HG03469 (cell line): ENCODE measurements around the gene CD8B.

Experiments used
- ATAC-seq: cut with Tn5 transposase; IDR thresholded peaks from one replicate; pipeline ENCODE4 v1.9.1; 2021; ENCODE audit warnings: mild to moderate bottlenecking, moderate library complexity, moderate number of reproducible peaks; ENCODE audit not compliant: unreplicated experiment

CD8B gene

DNA sequence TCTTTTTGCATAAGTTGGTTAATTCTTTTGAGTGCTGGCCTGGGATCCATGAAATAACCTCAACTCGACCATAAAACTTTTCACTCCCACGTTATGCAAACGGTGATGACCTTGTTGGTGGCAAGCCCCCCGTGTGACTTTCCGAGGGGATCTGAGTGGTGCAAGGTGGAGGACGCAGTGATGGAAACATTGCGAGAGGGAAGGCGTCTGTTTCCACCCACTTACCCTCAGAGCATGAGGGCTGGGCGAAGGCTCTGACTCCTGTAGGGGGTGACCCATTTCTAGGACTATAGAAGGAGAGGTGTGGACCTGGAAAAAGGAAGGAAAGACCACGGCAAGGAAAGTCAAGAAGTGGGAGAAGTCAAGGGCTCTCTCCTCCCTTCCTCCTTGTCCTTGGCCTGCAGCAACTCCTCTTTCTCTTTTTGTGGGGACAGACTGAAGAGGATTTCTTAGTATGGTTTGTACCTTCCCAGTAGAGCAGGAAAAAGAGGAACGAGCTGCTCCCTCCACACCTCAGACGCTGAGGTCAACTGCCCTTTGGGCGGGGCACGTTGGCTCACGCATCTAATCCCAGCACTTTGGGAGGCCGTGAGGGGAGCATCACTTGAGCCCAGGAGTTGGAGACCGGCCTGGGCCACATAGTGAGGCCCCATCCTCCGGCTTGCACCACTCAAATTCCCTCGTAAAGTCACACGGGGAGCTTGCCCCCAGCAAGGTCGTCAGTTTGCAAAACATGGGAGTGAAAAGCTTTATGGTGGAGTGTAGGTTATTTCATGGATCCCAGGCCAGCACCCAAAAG lies 55.4 kb downstream of the CD8B start:
- ATAC-seq: no peak

DNA sequence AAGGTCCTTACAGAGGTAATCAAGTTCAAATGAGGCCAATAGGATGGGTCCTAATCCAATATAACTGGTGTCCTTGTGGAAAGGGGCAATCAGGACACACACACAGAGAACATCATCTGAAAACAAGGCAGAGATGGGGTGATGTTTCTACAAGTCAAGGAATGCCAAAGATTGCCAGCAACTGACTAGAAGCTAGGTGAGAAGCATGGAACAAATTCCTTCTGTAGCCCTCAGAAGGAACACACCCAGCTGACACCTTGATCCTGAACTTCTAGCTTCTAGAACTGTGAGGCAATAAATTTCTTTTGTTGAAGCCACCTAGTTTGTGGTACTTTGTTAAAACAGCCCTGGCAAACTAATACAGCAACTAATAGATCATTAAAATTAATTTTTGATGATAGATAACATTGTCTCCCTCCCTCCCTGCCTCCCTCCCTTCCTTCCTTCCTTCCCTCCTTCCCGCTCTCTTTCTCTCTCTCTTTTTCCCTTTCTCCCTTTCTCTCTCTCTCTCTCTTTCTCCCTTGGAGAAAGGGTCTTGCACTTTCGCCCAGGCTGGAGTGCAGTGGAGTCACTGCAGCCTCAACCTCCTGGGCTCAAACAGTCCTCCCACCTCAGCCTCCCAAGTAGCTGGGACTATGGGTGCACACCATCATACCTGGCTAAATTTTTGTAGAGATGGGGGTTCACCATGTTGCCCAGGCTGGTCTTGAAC lies 60.7 kb downstream of the CD8B start:
- no peak for ATAC-seq

DNA sequence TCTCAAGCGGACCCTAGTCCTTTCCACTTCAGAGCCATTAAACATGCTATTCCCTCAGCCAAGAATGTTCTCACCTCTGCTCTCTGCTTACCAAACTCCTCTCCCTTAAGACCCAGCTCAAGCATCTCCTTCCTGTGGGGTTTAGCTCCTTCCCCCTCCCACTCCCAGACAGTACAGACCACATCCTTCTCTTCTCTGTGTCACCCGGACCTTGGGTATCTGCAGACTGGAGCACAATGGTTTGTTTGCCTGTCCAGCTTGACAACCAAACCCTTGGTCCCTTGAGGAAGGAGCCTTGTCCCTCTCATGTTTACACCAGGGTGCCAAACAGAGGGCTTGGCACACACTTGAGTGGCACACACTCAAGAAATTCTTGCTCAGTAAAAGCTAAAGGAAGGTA lies 66.8 kb downstream of the CD8B start:
- ATAC-seq: no peak

DNA sequence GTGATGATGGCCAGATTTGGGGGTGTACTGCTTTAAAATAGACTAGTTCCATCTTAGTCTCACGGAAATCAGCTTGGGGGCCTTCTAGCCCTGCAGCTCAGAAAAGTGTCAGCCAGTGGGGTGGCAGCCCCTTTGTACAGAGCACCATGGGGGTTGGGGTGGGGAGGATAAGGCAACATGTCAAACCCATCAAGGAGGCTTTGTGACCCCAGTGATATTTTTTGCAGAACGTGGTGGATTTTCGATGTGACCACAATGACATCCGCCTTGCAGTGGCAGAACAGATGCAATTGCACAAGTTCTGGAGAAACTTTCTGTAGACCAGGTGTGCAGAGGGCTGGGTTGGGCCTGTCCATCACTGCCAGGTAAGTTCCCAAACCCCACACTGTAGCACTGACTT lies 67.9 kb downstream of the CD8B start:
- no peak for ATAC-seq

DNA sequence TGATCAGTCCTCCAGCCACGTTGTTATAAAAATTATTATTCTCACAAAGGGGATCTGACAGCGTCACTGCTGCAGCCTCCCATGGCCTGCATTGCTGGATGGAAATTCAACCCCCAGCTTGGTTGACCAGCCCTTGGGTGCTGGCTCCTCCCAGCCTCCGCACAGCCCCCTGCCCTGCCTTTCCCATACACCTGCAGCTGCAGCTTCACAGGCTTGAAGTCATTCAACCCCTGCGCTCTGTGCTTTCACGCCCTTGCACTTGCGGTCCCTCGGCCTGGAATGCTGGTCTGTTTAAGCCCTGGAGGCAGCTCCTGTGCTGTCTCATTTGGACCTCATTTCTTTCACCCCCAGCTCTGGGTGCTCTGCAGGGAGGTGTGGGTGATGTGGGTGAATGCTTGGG lies 70.1 kb downstream of the CD8B start:
- no peak for ATAC-seq

DNA sequence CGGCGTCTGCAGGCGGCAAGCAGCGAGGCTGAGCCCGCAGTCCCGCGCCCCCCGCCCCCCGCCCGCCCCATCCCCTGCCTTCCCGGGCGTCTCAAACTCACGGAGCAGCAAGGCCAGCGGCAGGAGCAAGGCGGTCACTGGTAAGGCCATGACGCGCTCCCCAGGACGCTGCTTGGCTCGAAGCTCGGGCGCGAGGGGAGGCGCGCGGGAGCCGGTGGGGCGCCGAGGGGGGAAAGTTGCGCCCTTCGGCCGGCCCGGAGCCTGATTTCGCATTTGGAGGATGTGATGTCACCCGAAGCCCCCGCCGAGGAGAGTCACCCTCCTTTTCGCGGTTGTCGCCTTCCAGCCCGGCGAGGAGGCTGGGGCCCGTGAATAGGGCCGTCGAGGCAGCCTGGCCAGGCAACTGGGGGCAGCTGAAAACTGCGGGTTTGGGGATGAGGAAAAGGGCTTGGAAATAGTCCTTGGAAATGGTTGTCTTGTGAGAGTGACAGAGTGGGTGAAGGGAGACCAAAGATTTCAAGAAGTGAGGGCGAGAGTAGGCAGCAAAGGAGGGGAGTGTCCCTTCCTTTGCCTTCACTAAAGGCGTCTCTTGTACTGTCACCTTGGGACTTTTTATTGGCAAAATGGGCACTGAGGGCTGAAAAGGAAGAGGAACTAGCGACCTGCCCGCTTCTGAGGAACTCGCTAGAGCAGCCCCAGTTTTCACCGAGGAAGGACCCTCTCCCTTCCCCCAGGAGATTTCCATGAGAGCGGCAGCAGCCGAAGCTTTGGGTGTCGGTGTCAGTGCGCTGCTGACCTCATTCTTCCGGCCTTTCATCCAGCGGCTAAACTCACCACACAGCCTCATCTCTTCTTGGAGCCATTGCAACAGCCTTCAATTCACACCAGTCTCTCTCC lies 70.8 kb downstream of the CD8B start, which contains the start of gene CD8A:
Gene CD8A (minus strand): TSS at position 238 of the 897 bp plus-strand sequence. CDS start 88 bp downstream, at position 150.
- ATAC-seq: no peak

DNA sequence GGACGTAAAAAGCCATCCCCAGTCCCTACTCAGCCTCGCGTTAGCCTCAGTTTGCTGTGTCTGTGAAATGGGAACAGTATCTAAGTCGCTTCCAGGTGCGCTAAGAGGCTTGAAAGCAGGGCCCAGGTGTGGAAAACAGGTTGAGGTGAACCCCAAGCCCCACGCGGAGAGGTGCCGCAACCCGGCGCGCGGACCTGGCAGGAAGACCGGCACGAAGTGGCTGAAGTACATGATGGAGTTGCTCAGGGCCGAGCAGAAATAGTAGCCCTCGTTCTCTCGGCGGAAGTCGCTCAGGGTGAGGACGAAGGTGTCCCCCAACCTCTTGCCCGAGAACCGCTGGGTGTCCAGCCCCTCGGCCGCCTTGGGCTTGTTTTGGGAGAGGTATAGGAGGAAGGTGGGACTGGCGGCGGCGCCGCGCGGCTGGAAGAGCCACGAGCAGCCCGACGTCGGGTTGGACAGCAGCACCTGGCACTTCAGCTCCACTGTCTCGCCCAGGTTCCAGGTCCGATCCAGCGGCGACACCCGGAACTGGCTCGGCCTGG lies 71.5 kb downstream of the CD8B start:
- ATAC-seq: no peak

DNA sequence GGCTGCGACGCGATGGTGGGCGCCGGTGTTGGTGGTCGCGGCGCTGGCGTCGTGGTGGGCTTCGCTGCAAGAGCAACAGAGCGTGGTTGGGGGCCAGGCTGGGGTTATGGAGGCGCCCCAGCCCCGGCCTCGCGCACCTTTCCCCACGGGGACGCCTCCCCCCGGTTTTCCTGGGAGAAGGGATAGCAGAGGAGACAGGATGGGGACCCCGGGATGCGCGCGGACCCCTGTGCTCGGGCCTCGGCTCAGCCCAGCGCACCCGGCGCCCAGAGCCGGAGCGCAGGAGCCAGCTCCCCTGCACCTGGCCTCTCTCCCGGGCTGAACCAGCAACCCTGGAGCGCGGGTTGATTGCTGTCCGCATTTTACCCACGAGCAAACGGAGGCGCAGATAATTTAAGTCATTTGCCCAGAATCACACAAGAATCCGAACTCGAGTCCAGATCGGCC lies 72.0 kb downstream of the CD8B start:
- ATAC-seq: no peak

DNA sequence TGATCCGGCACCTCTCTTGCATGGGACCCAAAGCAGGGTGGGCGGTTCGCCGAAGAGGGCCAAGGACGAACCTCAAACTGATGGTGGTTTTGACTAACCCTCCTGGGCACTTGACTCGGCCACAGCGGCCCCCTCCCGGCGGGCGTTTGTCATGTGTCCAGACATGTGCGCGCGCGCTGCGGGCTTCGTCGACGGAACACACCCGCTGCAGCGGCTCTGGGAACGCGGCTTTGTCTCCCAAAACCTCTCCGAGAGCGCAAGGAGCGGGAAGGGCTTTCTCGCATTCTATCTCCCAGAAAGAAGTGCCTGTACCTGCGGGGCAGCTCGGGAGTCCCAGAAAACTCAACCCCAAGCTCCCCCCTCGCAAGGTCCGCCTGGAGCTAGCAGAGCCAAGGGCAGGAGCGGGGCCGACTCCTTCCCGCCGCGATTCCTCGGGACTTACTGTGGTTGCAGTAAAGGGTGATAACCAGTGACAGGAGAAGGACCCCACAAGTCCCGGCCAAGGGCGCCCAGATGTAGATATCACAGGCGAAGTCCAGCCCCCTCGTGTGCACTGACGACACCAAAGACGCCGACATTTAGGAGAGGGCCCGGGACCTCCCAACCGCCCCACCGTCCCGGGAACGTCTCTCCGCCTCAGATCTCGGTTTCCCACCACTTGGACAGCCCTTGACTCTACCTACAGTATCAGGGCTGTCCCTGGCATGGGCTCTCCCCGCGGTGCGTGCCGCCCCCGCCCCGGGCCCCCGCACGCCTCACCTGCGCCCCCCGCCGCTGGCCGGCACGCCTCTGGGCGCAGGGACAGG lies 72.6 kb downstream of the CD8B start:
- no peak for ATAC-seq

DNA sequence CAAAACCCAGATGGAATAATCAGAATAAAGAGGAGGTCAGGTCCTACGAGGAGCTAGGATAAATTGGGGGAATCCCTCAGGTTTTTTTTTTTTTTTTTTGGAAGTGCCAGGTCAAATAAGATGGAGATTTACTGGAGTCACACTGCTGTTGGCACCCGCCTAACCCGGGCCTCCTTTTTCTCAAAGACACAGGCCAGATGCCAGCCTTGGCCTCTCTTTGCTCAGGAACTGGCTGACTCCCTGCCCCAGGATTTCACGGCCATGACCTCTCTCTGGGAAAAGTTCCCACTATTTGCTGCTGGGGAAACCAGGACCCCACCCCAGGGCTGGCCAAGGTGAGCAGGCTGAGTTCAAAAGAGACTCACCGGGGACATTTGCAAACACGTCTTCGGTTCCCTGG lies 73.5 kb downstream of the CD8B start:
- no peak for ATAC-seq

DNA sequence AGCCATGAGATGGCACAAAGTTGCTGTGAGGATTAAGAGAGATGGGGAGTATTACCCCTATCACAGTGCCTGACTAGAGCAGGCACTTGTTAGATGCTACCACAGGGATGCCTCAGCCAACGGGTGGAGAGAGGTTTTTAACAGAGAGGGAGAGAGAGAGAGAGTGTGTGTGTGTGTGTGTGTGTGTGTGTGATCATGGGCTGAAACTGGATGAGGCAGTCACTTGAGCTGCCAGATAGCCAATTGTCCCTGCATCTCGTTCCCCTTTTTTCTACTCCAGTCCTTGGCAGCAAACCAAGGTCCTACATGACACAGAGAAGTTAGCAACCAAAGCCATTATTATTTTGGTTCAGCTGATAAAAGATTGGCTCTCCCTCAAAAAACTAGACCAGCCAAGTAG lies 74.0 kb downstream of the CD8B start:
- ATAC-seq: no peak

DNA sequence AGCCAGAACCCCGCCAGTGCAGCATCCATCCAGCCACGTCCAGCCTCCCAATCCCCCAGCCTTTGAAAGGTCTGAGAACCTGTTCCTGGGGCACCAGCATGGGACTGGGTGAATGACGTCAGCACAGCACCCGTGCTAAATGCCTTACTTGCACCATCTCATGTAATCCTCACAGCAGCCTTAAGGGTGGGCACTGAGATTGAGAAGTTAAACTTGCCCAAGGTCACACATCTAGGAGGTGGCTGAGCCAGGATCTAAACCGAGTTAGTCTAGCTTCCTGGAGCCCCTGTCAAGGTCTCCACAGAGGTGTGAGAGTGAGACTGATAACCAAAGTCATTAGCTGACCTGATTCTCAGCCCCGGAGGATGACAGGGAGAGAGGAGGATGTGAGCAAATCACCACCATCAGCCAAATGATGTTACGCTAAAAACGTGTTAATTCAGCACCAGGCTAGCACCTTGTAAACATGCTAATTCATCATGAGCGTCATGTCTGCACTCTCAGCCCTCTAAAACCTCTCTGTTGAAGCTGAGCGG lies 75.6 kb downstream of the CD8B start:
- no peak for ATAC-seq

DNA sequence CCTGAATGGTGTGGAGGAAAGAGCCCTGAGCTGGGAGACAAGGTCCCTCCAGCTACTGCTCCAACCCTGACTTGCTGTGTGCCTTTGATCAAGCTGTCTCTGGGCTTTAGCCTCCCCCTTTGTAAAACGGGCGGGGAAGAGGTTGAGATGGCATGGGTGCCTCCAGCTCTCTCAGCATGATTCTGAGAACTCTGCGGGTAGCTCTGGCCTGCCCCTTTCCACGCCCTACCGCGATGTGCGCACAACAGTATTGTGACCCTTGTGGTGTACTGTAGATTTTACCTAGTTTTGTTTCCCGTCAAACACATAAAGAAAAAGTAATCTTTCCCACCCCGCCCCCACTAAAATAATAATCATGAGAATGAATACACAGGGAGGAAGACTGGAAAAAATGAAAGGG lies 76.2 kb downstream of the CD8B start:
- ATAC-seq: no peak

DNA sequence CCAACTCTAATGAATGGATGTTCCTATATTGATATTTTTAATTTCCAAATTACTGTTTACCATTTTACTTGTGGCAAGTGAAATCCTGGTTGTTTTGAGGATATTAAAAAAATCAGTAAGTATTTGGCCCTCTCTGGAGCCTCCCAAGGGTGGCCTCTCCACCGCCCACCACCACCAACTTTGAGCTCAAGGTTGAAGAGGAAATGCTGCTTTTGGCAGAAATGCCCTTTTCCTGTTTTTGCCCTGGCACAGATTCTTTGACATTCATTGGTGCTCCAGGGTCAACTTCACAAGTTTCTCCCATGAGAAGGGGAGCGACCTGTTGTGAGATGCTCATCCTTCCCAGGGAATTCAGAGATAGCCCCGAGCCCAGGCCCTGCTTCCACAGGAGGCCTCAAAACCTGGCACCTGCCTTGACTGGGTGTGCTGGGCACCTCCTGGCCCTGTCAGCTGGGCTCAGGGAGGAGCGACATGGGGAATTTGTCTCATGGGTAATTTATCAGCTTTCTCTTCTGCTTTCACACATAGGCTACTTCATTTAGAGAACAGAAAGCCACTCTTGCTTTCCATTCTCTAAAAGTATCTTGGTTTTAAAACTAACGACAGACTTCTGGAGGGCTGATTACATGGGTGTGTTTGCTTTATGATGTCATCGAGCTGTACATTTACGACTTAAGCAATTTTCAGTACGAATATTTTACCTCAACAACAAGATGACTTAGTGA lies 77.9 kb downstream of the CD8B start:
- peak; percentile 95 for ATAC-seq

DNA sequence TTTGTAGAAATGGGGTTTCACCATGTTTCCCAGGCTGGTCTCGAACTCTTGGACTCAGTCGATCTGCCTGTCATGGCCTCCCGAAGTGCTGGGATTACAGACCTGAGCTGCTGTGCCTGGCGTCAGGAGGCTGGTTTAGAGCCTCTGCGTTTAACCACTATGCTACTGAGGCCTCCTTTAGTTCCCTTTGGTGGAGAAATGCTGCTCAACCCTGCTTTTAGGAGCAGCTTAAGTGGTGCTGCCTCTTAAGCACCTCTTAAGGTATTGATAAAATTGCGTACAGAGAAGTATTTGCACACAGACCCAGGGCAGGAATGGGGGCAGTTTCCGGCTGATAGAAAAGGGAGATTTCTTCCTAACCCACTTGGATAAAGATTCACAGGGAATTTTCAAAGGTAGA lies 78.9 kb downstream of the CD8B start:
- no peak for ATAC-seq

DNA sequence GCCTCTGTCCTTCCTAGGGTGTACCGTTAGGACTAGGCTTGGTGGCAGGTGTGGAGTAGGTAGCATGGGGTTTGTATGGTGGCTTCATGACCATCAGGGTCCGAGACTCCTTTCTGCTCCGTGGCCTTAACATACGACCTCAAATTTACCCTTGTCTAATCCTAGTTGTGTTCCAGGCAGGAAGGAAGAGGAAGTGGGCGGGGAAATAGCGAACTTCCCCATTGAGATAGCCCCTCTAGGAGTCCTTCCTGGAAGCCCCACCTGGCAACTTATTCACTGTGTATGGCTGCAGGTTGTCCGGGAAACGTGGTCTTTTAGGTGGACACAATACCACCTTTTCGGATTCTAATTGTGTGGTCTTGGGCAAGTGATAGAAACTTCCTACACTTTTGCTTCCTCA lies 80.3 kb downstream of the CD8B start:
- ATAC-seq: no peak

DNA sequence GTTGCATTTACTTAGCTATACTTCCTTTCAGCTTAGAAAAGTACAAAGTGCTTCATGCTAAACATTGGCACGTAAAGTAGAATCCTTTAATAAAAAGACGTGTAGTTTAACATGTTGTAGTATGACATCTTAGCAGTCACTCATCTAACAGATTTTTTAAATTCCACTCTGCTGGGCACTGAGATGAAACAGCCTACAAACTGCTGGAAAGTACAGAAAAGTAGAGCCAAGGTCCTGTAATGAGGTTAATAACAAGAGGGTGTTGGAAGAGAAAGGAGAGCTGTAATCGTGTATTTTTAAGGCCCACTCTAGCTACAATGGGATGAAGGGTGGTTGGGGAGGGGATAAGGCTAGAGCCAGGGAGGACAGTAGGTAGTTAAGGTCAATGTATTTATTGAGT lies 81.7 kb downstream of the CD8B start:
- no peak for ATAC-seq

DNA sequence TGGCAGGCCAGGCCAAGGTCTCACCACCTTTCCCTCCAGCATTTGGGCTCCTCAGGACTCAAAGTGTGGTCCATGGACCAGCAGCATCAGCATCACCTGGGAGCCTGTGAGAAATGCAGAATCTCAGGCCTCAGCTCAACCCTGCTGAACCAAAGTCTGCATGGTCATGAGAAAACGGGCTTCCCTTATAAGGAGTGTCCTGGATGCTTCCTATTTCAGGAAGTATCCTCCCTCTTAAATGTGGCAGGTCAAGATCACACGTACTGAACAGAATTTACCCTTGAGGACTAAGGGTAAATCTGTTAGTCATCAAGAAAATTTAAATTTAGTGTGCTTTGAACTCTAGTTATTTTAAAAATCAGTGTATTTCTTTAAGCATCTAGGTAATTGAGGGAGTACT lies 82.7 kb downstream of the CD8B start:
- ATAC-seq: no peak

DNA sequence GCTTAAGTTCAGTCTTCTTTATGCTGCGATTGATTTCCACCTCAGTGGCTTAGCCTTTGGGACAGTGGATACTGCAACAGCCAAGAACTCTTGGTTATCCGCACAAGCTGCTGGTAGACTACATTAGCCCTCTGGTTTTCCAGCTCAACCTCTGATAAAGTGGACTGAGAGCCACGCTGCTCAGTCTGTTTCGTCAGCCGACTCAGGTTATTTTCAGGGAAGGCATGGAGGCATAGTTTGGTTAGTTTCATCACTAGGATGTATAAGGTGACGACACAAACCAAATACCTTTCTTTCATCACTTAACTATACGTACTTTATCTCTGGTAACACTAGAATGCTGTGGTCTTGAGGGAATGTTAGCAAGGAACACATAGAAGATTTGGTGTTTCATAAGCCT lies 85.2 kb downstream of the CD8B start:
- no peak for ATAC-seq
